K562 (cell line): ENCODE measurements around the gene PAM. TPM values are rescaled to one million over a fixed set of nuclear protein-coding genes. Genes with fewer than 3 reads are reported as not detected.

Experiments
- ATAC-seq: fragments of 200-7000 bp; cut with Tn5 transposase; 3 replicates; pipeline ENCODE4 v1.9.1; 2020; ENCODE audit warnings: moderate library complexity
- BruUV-seq: library from RNA; stranded (reverse); fragments of 400-500 nt; replicated peaks from 2 replicates; lab custom pipeline; 2021; lab: Mats Ljungman, UMichigan
- CTCF ChIA-PET: fragments of 300-600 bp; formaldehyde crosslinking; extraction: SDS; loops from one replicate; lab custom pipeline; 2021; ENCODE audit warnings: low intra/inter-chr PET ratio; lab: Yijun Ruan, JAX
- POLR2A ChIA-PET: fragments of 300-600, 350-650 bp; sonication (Branson Sonifier 250); formaldehyde crosslinking; extraction: SDS; loops from one replicate; lab custom pipeline; 2021; ENCODE audit warnings: antibody characterized with exemption, inconsistent platforms; lab: Yijun Ruan, JAX
- DNase-seq, 4 experiments: peaks; one replicate each; pipeline versions ENCODE4 v3.0.0 to v3.0.0-alpha.2; 2011 to 2018; ENCODE audit warnings: low spot score in 3 of 4, mixed read lengths in 3 of 4; ENCODE audit errors: extremely low read depth in 1 of 4
- FAIRE-seq: peaks from 2 replicates; lab custom pipeline; 2011; peaks lifted over from hg19 to GRCh38; lab: Jason Lieb, UNC
- H2AFZ ChIP-seq: 2 replicates; pipeline ENCODE4 v1.6.0; 2011; ENCODE audit warnings: low read depth, low read length, control low read depth, inconsistent platforms
- H3K27ac ChIP-seq: fragments of 200-600 bp; 3 replicates; pipeline ENCODE4 v1.8.0; 2011; ENCODE audit warnings: low read depth, mild to moderate bottlenecking, control low read depth, inconsistent platforms, low read length, moderate library complexity, mixed read lengths; ENCODE audit errors: extremely low read depth
- H3K27me3 ChIP-seq, 2 experiments: fragments of 300-600 bp in 1 of 2; 2 replicates in 1 of 2; 3 replicates in 1 of 2; pipeline versions ENCODE4 v1.6.0 to v1.8.0; 2011; ENCODE audit warnings: inconsistent platforms in 2 of 2, low read length in 2 of 2, mild to moderate bottlenecking in 1 of 2, mixed read lengths in 1 of 2, moderate library complexity in 1 of 2; ENCODE audit not compliant: control insufficient read depth in 2 of 2, insufficient read depth in 2 of 2
- H3K36me3 ChIP-seq: fragments of 300-600 bp; 3 replicates; pipeline ENCODE4 v1.8.0; 2011; ENCODE audit warnings: mild to moderate bottlenecking, low read length, inconsistent platforms; ENCODE audit not compliant: control insufficient read depth, insufficient read depth
- H3K4me1 ChIP-seq, 2 experiments: fragments of 200-600 bp in 1 of 2; replicated peaks in 1 of 2; 2 replicates in 1 of 2; 3 replicates in 1 of 2; pipeline versions ENCODE4 v1.5.1 to v1.8.0; 2011; ENCODE audit warnings: inconsistent platforms in 2 of 2, low read length in 2 of 2, mild to moderate bottlenecking in 1 of 2, mixed read lengths in 1 of 2, moderate library complexity in 1 of 2; ENCODE audit not compliant: control insufficient read depth in 2 of 2, insufficient read depth in 2 of 2
- H3K4me2 ChIP-seq: 2 replicates; pipeline ENCODE4 v1.6.1; 2011; ENCODE audit warnings: low read length, control low read depth, inconsistent platforms, mixed read lengths; ENCODE audit not compliant: insufficient read depth
- H3K4me3 ChIP-seq: fragments of 200-600 bp; sonication (generic), shearing (Covaris generic); 2 replicates; pipeline ENCODE4 v1.5.1; 2016; ENCODE audit warnings: control low read depth, inconsistent platforms
- H3K79me2 ChIP-seq: fragments of 200-600 bp; 3 replicates; pipeline ENCODE4 v1.8.0; 2011; ENCODE audit warnings: low read length, inconsistent platforms; ENCODE audit not compliant: control insufficient read depth, insufficient read depth
- H3K9ac ChIP-seq, 2 experiments: 2 replicates each; pipeline versions ENCODE4 v1.6.0 to v1.6.1; 2011; ENCODE audit warnings: low read depth in 2 of 2, low read length in 2 of 2, control low read depth in 1 of 2, inconsistent platforms in 1 of 2, mild to moderate bottlenecking in 1 of 2, mixed read lengths in 1 of 2; ENCODE audit not compliant: insufficient read depth in 1 of 2
- H3K9me1 ChIP-seq: one replicate; pipeline ENCODE4 v1.6.0; 2011; ENCODE audit warnings: inconsistent platforms, mild to moderate bottlenecking, low read length, moderate library complexity; ENCODE audit not compliant: control insufficient read depth, insufficient read depth
- H3K9me3 ChIP-seq: replicated peaks from 2 replicates; pipeline ENCODE4 v1.5.1; 2011; ENCODE audit warnings: low read depth, low read length, inconsistent platforms; ENCODE audit not compliant: control insufficient read depth, insufficient read depth
- H4K20me1 ChIP-seq: replicated peaks from 2 replicates; pipeline ENCODE4 v1.6.1; 2011; ENCODE audit warnings: low read length, inconsistent platforms, mixed read lengths; ENCODE audit not compliant: control insufficient read depth, insufficient read depth
- CBX3 ChIP-seq, 2 experiments: IDR thresholded peaks; 1 replicate in 1 of 2; 2 replicates in 1 of 2; pipeline ENCODE4 v1.6.1; 2012; ENCODE audit warnings: inconsistent platforms in 2 of 2, low read length in 2 of 2, borderline replicate concordance in 1 of 2, control low read depth in 1 of 2
- GATA2 ChIP-seq: sonication (generic); formaldehyde crosslinking; IDR thresholded peaks from 2 replicates; pipeline ENCODE4 v1.4.0; 2020; ENCODE audit warnings: mild to moderate bottlenecking, missing genetic modification reagents
- HNRNPLL ChIP-seq: fragments of 200-400 bp; formaldehyde crosslinking; IDR thresholded peaks from 2 replicates; pipeline ENCODE4 v1.6.1; 2017; ENCODE audit warnings: low read length, low read depth, mild to moderate bottlenecking; ENCODE audit not compliant: poor library complexity, severe bottlenecking
- MAFG ChIP-seq: fragments of 450-650 bp; conservative IDR thresholded peaks from 2 replicates; pipeline ENCODE4 v1.6.1; 2016; ENCODE audit warnings: missing genetic modification characterization, missing compliant biosample characterization
- SPI1 ChIP-seq: IDR thresholded peaks from 2 replicates; pipeline ENCODE4 v1.6.1; 2011; ENCODE audit warnings: low read depth, low read length, control low read depth, borderline replicate concordance
- WGBS: fragments of 100-300 bp; shearing (Covaris generic); methylation state at CpG from one replicate; pipeline ENCODE4 v1.1.6; 2016; ENCODE audit warnings: low coverage, mixed read lengths; ENCODE audit not compliant: insufficient coverage; ENCODE audit errors: missing lambda C conversion rate; 5-methylcytosine and 5-hydroxymethylcytosine counted together
- in situ Hi-C: fragments of 300-500 bp; cut with MboI; formaldehyde crosslinking; loops from 4 replicates; pipeline ENCODE4 v1.15.0; 2018; ENCODE audit warnings: inconsistent platforms, mixed read lengths
- intact Hi-C: fragments of 100-400 bp; cut with micrococcal nuclease; formaldehyde crosslinking; loops from 2 replicates; pipeline ENCODE4 v1.14.2; 2022
- polyA plus RNA-seq, 8 experiments: library from polyadenylated mRNA; depleted of rRNA in 4 of 8; stranded (reverse) in 5 of 8; unstranded in 3 of 8; fragments of >200 nt; fragmentation: Nextera tagmentation in 2 of 8; fragmentation: Illumina TruSeq in 1 of 8; extraction: Ambion mirVana in 2 of 8; extraction: Trizol in 1 of 8; gene quantifications; 2 replicates each; pipeline versions ENCODE4 v1.2.1 to v1.2.3, GENCODE V29; 2011 to 2014; ENCODE audit warnings: inconsistent platforms in 1 of 8, missing spikeins in 1 of 8
- total RNA-seq, 7 experiments: library from RNA; depleted of rRNA in 6 of 7; stranded (reverse); fragments of >200 nt in 6 of 7; fragmentation: Illumina TruSeq in 2 of 7; extraction: Trizol in 2 of 7; gene quantifications; 2 replicates each; pipeline versions ENCODE4 v1.2.1 to v1.2.3, GENCODE V29; 2011 to 2021; ENCODE audit warnings: low replicate concordance in 1 of 7

The PAM gene
- total and polyA plus RNA-seq, 9 of the 15 experiments (the other 6 are each of a cell fraction or from before 2014, with no cell fraction given), result 0.39 to 3.1 (median 0.77) TPM

DNA sequence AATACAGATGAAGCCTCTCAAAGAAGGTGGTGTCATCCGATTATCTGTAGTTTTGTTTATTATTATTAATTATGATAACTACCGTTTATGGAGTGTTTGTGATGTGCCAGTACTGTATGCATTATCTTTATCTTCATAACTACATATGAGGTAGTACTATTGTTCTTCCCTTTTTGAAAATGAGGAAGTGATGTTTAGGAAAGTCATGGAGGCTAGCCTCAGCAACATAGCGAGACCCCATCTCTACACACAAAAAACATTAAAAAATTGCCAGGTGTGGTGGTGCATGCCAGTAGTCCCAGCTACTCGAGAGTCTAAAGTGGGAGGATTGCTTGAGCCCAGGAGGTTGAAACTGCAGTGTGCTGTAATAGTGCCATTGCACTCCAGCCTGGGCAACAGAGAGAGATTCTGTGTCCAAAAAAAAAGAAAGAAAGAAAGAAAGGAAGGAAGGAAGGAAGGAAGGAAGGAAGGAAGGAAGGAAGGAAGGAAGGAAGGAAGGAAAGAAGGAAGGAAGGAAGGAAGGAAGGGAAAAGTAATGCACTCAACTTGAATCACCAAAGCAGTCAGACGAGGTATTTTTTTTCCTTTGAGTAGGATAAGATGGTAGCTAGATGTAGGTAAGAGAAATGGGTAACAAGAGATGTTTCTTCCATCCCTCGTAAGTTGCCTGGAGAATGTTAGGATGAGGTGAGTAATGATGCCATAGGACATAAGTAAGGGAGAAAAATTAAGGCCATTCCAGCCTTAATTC is 47.8 kb downstream of the PAM start:
- Histone ChIP-seq H3K27me3 (no peaks in the 10 kb centered on the region), H3K27ac (no peak overlapping the region), H3K9ac (no peak overlapping the region), H3K4me3 (no peak overlapping the region), H3K79me2 (no peaks in the 10 kb centered on the region), H3K36me3 (no peaks in the 10 kb centered on the region), H3K9me1 (no peaks in the 10 kb centered on the region), H3K4me2 (no peak overlapping the region), H4K20me1 (no peaks in the 10 kb centered on the region), H3K4me1 (no peaks in the 10 kb centered on the region), H2AFZ (no peak overlapping the region), H3K9me3 (no peaks in the 10 kb centered on the region)
- ChIA-PET POLR2A (no interaction called here), CTCF (no interaction called here)
- intact Hi-C loops, result no loop called here
- ATAC-seq, result no peak
- DNase-seq, result no peak
- TF ChIP-seq HNRNPLL, result no peak
- TF ChIP-seq SPI1, result peak; percentile 79; the same call in 1 of the 2 replicates
- no peak for TF ChIP-seq MAFG (tag)
- no peak for TF ChIP-seq GATA2 (CRISPR knock-in tag)
- TF ChIP-seq CBX3 (IDR thresholded peaks at IDR 0.05; ENCODE audit: borderline replicate concordance in 1 of 2, low read length in 2 of 2), result no peak
- in situ Hi-C loops, result no loop called here
- no peak for FAIRE-seq
- WGBS, result 0% methylated on average over 6 of the region's 6 CpGs
- no TSS peak for BruUV-seq
